ENCODE measurements around the gene AKAP9. TPM values are rescaled to one million over a fixed set of nuclear protein-coding genes. Genes with fewer than 3 reads are reported as not detected.

The AKAP9 gene
- total and polyA plus RNA-seq, 2 experiments from 2014 or later, result 80.5 to 85.8 TPM

GRCh38 chr7:91910171-91910570, 30.5 kb upstream of the AKAP9 start:
- H4K20me1 ChIP-seq (ENCODE audit: insufficient read depth, poor library complexity, severe bottlenecking), result no peaks in the 10 kb centered on the region
- no peak overlapping the region for H2AFZ ChIP-seq
- no peaks in the 10 kb centered on the region for H3K9me2 ChIP-seq (replicated peaks; ENCODE audit: insufficient read depth)
- H3K36me3 ChIP-seq (replicated peaks; ENCODE audit: insufficient read depth, low read depth), result no peaks in the 10 kb centered on the region
- no peaks in the 10 kb centered on the region for H3K4me1 ChIP-seq (ENCODE audit: insufficient read depth)
- no peaks in the 10 kb centered on the region for H3K79me2 ChIP-seq
- DNase-seq (ENCODE audit: low spot score), result no peak
- H3K4me3 ChIP-seq, result no peak overlapping the region
- 74% methylated on average over 1 of the region's 1 CpG for WGBS (ENCODE audit: low lambda C conversion rate, missing lambda C conversion rate)
- TF ChIP-seq CTCF (IDR thresholded peaks at IDR 0.05; ENCODE audit: poor library complexity) (no peak), EZH2 (IDR thresholded peaks at IDR 0.05; ENCODE audit: borderline replicate concordance) (no peak), EZH2phosphoT487 (IDR thresholded peaks at IDR 0.05; ENCODE audit: low read depth, severe bottlenecking, unreplicated experiment) (no peak)
- H3K4me2 ChIP-seq, result no peak overlapping the region
- no peaks in the 10 kb centered on the region for H3K9me3 ChIP-seq (ENCODE audit: low read depth)
- no peak overlapping the region for H3K27ac ChIP-seq
- H3K27me3 ChIP-seq, result no peaks in the 10 kb centered on the region

- Histone ChIP-seq H3K79me2 (no peaks in the 10 kb centered on the region), H4K20me1 (ENCODE audit: insufficient read depth, poor library complexity, severe bottlenecking) (no peaks in the 10 kb centered on the region), H3K9me3 (ENCODE audit: low read depth) (no peaks in the 10 kb centered on the region), H3K9me2 (replicated peaks; ENCODE audit: insufficient read depth) (no peaks in the 10 kb centered on the region), H3K36me3 (replicated peaks; ENCODE audit: insufficient read depth, low read depth) (no peaks in the 10 kb centered on the region), H3K27ac (no peak overlapping the region), H2AFZ (no peak overlapping the region), H3K4me1 (ENCODE audit: insufficient read depth) (no peaks in the 10 kb centered on the region), H3K27me3 (no peaks in the 10 kb centered on the region), H3K4me3 (no peak overlapping the region), H3K4me2 (no peak overlapping the region)
- no peak for TF ChIP-seq EZH2phosphoT487 (IDR thresholded peaks at IDR 0.05; ENCODE audit: low read depth, severe bottlenecking, unreplicated experiment)
- TF ChIP-seq EZH2 (IDR thresholded peaks at IDR 0.05; ENCODE audit: borderline replicate concordance), result no peak
- TF ChIP-seq CTCF (IDR thresholded peaks at IDR 0.05; ENCODE audit: poor library complexity), result no peak
- DNase-seq (ENCODE audit: low spot score), result no peak
- WGBS (ENCODE audit: low lambda C conversion rate, missing lambda C conversion rate), result 89% methylated on average over 4 of the region's 4 CpGs
Measured at GRCh38 chr7:91911121-91911520, 29.5 kb upstream of the AKAP9 start.

- Histone ChIP-seq H3K4me3 (no peak overlapping the region), H3K9me2 (replicated peaks; ENCODE audit: insufficient read depth) (no peaks in the 10 kb centered on the region), H3K27ac (no peak overlapping the region), H3K4me2 (no peak overlapping the region), H3K27me3 (no peaks in the 10 kb centered on the region), H2AFZ (peak overlapping the region; percentile 20), H3K9me3 (ENCODE audit: low read depth) (no peaks in the 10 kb centered on the region), H3K79me2 (no peaks in the 10 kb centered on the region), H3K36me3 (replicated peaks; ENCODE audit: insufficient read depth, low read depth) (no peaks in the 10 kb centered on the region), H4K20me1 (ENCODE audit: insufficient read depth, poor library complexity, severe bottlenecking) (no peaks in the 10 kb centered on the region), H3K4me1 (ENCODE audit: insufficient read depth) (no peaks in the 10 kb centered on the region)
- no peak for DNase-seq (ENCODE audit: low spot score)
- no peak for TF ChIP-seq EZH2phosphoT487 (IDR thresholded peaks at IDR 0.05; ENCODE audit: low read depth, severe bottlenecking, unreplicated experiment)
- no peak for TF ChIP-seq CTCF (IDR thresholded peaks at IDR 0.05; ENCODE audit: poor library complexity)
- no peak for TF ChIP-seq EZH2 (IDR thresholded peaks at IDR 0.05; ENCODE audit: borderline replicate concordance)
Measured at GRCh38 chr7:91912494-91912893, 28.2 kb upstream of the AKAP9 start.

- no peaks in the 10 kb centered on the region for H3K4me1 ChIP-seq (ENCODE audit: insufficient read depth)
- TF ChIP-seq EZH2 (IDR thresholded peaks at IDR 0.05; ENCODE audit: borderline replicate concordance), result no peak
- no peak for TF ChIP-seq EZH2phosphoT487 (IDR thresholded peaks at IDR 0.05; ENCODE audit: low read depth, severe bottlenecking, unreplicated experiment)
- no peak for TF ChIP-seq CTCF (IDR thresholded peaks at IDR 0.05; ENCODE audit: poor library complexity)
- H3K79me2 ChIP-seq, result no peaks in the 10 kb centered on the region
- H3K4me3 ChIP-seq, result no peak overlapping the region
- H3K27me3 ChIP-seq, result no peaks in the 10 kb centered on the region
- no peaks in the 10 kb centered on the region for H3K36me3 ChIP-seq (replicated peaks; ENCODE audit: insufficient read depth, low read depth)
- no peaks in the 10 kb centered on the region for H3K9me2 ChIP-seq (replicated peaks; ENCODE audit: insufficient read depth)
- H3K9me3 ChIP-seq (ENCODE audit: low read depth), result no peaks in the 10 kb centered on the region
- H4K20me1 ChIP-seq (ENCODE audit: insufficient read depth, poor library complexity, severe bottlenecking), result no peaks in the 10 kb centered on the region
- H3K27ac ChIP-seq, result no peak overlapping the region
- DNase-seq (ENCODE audit: low spot score), result no peak
- H2AFZ ChIP-seq, result no peak overlapping the region
- WGBS (ENCODE audit: low lambda C conversion rate, missing lambda C conversion rate), result 88% methylated on average over 2 of the region's 2 CpGs
- no peak overlapping the region for H3K4me2 ChIP-seq
Measured at GRCh38 chr7:91913612-91914011, 27.1 kb upstream of the AKAP9 start.

All from hepatocyte (in vitro differentiated cells).